SW 1271 (cell line): Measurements from ENCODE around the gene CDK13.
"Not testable (repeated sequence)": the region's sequence is repeated elsewhere in the genome, so short reads cannot be mapped to it uniquely, and the experiment has no call there.

Experiments used
- DNase-seq, 2 experiments: peaks; one replicate each; lab custom pipeline; 2025; lab: John Stamatoyannopoulos, UW

CDK13 gene

DNA sequence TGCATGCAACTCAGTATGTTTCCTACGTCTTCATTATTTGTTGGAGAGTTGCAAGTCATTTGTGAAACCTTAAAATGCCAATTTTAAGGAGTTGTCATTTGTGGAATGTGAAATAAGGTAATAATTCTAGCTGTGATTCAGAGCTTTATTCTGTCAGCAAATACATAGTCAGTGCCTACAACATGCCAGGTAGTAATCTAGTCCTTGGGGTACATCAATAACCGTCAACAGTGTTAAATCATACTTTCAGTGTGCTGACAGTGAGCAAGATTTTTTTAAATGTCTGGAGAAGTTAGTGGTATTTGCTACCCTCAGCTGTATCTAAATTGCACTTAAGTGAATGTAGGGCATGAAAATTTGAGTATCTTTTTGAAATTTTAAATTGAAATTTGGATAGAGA is 147.7 kb downstream of the CDK13 start:
- no peak for DNase-seq

DNA sequence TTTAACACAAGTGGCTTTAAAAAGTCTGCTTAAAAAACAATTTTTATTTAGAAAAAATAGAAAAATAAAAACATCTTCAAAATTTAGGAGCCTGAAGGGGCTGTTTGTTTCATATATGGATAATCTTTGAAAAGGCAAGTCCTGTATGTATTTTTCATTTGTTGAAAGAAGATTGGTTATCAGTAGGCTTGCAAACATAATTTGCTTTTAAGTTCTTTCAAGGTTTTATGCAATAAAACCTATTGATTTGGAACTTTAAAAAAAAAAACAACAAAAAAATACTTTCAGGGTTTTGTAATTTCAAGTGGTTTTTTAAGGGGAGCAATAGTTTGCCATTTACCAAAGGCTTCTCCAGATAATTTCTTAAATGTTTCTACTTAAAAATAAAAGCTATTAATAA is 148.8 kb downstream of the CDK13 start:
- no peak for DNase-seq

- DNase-seq = no peak
These were observed 149.8 kb downstream of the CDK13 start for GRCh38 chr7:40099837-40100236.

GRCh38 chr7:40101201-40101600 is 151.1 kb downstream of the CDK13 start:
- no peak for DNase-seq

- no peak for DNase-seq
These were observed 152.8 kb downstream of the CDK13 start for GRCh38 chr7:40102897-40103296.

DNA sequence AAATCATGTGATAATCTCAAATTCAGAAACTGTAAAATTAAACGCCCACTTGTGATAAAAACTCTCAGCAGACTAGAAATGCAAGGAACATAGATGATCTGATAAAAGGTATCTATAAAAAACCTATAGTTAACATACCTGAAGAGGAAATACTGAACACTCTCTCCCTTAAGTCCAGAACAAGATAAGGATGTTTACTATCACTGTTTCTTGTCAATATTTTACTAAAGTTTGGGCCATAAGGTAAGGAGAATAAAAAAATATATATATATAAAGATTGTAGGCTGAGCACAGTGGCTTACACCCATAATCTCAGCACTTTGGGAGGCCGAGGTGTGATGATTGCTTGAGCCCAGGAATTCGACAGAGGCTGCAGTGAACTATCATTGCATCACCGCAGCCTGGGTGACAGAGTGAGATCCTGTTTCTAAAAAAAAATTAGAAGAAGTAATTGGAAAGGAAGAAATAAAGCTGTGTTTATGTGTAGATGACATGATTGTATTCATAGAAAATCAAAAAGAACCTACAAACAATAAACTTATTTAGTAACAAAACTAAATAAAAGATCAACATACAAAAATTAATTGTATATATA is 155.9 kb downstream of the CDK13 start:
- no peak for DNase-seq

GRCh38 chr7:40115936-40116335 is 165.9 kb downstream of the CDK13 start:
- DNase-seq = no peak

DNA sequence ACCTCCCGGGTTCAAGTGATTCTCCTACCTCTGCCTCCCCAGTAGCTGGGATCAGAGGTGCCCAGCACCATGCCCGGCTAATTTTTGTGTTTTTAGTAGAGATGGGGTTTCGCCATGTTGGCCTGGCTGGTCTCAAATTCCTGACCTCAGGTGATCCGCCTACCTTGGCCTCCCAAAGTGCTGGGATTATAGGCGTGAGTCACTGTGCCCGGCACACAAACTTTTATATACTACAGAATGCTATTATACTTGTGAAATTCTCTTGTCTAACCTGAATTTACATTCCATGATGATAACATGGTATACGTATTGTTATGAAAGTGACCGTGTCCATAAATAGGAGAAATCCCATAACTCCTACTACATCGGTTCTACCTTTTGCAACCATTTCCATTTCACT is 167.1 kb downstream of the CDK13 start:
- DNase-seq = not testable (repeated sequence)

GRCh38 chr7:40118201-40118600 is 168.1 kb downstream of the CDK13 start:
- not testable (repeated sequence) for DNase-seq

- no peak for DNase-seq
These were observed 170.0 kb downstream of the CDK13 start for GRCh38 chr7:40120020-40120419.

- not testable (repeated sequence) for DNase-seq
These were observed 172.3 kb downstream of the CDK13 start for GRCh38 chr7:40122100-40122939.

GRCh38 chr7:40122940-40123254 is 172.8 kb downstream of the CDK13 start:
- no peak for DNase-seq

DNA sequence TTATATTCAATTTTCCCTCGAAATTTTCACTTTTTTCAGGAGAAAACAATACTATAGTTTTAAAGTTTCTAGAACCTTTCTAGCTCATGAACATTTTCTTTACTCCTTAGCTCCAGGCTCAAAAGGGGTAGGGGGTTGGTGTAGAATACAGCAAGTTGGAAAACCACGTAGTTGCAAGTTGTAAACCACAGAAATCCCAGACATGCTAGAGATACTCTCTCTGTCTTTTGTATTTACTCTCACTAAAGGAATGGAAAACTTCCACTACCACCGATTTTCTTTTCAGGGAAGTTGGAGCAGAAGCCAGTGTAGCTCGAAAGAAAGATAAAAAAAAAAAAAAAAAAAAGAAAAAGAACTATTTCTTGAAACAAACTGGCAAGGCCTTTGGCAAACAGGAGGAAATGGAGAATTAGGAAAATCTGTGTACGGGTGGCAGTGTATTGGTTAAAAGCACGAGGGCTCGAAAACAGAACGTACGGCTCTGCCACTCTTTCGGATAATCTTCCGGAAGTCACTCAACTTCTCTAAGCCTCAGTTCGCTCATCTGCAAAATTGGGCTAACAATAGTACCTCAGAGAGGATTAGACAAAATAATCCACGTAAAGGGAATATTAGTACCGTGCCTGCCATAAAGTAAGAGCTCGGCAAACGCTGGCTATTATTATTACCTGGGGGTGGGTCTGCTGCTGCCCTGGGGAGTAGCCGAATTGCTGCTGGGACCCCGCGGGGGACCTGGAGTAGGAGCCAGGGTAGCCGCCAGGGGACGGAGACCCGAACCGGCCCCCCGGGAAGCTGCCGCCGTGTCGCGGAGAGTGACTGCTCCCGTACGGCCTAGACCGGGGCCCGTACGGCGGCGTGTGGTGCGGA is 183.7 kb downstream of the CDK13 start:
- DNase-seq = no peak

- DNase-seq = peak; percentile 78 to 87
These were observed 184.6 kb downstream of the CDK13 start, which contains the start of the genes MPLKIP and SUGCT for GRCh38 chr7:40134428-40135316. MPLKIP (minus strand) TSS chr7:40134622; CDS start chr7:40134567, 55 bp downstream. SUGCT (plus strand) TSS chr7:40135005.

DNA sequence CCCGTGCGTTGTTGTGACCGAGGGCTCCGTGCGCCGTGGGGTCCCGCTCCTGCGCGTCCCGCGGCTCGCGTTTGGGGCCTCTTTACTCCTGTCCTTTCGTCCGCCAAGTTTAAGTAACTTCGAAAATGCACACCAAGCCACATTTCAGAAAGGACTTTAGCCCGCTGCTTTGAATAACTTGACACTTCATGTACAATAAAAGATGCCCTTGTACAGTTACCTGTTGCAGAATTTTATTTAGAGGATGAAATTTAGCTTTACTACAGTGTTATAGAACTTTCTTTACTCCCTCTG is 185.2 kb downstream of the CDK13 start:
- DNase-seq = peak in 1 of 2 experiments; percentile 31

GRCh38 chr7:40137563-40137962 is 187.5 kb downstream of the CDK13 start:
- no peak for DNase-seq

GRCh38 chr7:40138973-40139372 is 188.9 kb downstream of the CDK13 start:
- DNase-seq = no peak

DNA sequence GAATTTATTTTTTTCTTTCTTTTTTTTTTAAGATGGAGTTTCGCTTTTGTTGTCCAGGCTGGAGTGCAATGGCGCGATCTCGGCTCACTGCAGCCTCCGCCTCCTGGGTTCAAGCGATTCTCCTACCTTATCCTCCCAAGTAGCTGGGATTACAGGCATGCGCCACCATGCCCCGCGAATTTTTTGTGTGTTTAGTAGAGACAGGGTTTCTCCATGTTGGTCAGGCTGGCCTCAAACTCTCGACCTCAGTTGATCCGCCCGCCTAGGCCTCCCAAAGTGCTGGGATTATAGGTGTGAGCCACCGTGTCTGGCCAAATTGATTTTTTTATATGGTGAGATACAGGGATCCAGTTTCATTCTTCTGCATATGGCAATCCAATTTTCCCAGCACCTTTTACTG is 189.8 kb downstream of the CDK13 start:
- DNase-seq = not testable (repeated sequence)

DNA sequence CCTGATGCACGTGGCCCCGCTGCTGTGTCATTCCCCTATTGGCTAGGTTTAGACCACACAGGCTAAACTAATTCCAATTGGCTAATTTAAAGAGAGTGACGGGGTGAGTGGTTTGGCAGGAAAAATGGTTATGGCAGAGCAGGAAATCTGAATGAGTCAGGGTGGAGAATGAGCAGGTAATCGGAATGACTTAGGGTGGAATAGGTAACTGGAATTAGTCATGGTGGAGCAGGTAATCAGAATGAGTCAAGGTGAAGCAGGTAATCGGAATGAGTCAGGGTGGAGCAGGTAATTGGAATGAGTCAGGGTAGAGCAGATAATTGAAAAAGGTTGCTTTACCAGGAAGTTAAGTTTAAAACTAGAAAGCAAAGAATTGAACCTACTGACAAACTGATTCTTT is 191.9 kb downstream of the CDK13 start:
- not testable (repeated sequence) for DNase-seq

DNA sequence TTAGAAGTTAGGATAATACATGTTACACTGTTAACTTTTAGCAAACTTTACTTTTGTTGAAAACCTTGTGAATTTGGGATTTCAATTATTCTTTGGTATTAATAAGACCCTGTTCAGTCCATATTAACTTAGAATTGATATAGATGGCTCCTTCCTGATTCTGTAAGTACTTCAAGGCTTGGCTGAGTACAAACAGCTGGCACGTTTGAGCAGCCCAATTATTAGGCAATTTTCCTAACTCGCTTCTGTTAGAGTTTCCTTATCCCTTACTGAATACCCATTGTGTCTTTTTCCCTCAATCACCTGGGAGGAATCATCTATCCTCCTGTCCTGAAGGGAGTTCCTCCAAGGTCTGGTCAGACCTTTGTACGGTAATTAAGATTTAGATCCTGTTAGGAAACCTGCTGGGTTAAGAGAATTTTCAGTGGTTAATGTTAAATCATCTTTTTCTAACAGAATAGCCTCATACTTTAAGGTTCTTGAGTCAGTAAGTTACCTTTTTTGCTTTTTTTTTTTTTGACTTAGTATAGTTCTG is 195.6 kb downstream of the CDK13 start:
- DNase-seq = not testable (repeated sequence)
